ENCODE measurements around the gene TRIO.

TRIO gene

DNA sequence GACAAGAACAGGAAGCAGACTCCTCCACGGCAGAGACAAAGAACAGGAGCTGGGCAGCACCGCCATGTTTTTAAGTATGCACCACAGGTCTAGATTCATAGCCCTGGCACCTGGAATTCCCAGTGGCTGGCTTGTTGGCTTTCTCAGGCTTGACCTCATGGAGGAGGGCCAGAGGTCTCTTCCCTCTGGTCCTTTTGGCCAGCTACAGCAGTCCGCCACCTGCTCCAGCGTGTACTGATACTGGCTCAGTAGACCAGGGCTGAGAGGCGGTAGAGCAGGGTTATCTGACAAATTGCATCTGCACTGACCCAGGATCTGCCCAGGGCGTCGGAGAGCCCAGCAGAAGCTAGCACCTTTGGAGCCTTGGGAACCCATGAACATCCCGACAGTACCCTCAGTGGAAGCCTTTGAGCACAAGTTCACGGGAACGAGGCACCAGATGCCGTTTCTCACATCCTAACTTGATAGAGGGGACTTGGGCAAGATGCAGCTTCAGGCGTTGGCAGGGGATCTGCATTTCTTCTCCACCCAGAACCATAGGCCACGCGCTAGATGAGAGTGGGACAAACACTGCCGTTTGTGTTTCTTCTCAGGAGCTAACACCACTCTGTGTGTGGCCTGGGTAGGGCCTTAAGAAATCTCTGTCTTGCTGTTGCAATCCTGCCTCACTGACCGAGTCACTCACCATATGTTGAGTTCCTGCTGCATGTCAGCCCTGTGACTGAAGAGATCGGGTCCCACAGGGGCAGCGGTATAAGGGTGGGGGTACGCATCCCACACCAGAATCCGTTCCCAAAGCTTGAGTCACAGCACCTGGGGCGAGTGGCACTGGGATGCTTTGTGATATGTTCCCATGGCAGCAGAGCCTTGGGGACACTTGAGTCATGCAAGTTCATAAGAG, 348.1 kb downstream of the TRIO start:
- DNase-seq: peak; percentile 89 to 91

DNA sequence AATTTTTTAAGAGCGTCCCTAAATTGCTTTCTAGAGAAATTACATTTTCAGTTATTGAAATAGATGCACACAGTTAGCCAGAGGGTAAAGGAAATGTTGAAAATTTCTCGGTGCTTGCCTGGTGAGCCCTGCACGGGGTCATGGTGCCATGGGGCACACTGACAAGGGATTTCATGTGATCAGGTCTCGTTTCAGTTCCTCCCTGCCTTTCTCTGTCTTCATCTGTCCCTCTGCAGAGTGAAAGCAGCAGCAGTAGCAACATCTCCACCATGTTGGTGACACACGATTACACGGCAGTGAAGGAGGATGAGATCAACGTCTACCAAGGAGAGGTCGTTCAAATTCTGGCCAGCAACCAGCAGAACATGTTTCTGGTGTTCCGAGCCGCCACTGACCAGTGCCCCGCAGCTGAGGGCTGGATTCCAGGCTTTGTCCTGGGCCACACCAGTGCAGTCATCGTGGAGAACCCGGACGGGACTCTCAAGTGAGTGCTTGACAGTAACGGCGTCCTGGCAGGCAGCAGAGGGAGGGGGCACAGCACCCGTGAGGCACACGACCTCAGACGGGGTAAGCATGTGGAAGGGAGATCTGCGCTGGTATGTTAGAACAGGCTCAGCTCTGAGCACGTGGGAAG, 349.3 kb downstream of the TRIO start:
- DNase-seq: peak; percentile 70 to 77

DNA sequence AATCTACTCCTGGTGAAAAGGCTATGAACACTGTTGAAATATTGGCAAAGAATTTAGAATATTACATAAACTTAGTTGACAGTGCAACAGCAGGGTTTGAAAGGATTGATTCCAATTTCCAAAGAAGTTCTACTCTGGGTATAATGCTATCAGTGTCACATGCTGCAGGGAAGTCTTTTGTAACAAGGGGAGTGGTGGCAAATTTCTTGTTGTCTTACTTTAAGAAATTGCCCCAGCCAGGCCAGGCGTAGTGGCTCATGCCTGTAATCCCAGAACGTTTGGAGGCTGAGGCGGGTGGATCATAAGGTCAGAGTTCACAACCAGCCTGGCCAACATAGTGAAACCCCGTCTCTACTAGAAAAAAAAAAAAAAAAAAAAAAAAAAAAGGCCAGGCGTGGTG, 352.2 kb downstream of the TRIO start:
- peak; percentile 80 to 88 for DNase-seq

DNA sequence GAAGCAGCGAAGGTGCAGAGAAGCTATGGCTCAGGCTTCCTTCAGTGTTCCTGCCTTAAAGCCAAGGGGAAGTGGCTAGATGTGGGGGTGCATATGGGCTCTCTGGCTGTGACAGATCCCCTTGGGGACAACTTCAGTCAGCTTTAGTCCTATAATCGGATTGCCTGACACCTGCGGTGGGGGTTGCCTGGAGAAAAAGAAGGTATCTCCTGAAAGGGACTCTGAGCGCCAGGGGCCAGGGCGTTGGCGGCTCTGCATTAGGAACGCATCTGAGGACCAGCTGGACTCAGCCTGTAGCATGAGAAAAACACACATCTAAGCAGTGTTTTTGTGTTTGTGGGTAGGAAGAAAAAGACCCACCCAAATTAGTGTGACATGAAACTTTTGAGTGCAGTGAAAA, 354.2 kb downstream of the TRIO start:
- DNase-seq: no peak

DNA sequence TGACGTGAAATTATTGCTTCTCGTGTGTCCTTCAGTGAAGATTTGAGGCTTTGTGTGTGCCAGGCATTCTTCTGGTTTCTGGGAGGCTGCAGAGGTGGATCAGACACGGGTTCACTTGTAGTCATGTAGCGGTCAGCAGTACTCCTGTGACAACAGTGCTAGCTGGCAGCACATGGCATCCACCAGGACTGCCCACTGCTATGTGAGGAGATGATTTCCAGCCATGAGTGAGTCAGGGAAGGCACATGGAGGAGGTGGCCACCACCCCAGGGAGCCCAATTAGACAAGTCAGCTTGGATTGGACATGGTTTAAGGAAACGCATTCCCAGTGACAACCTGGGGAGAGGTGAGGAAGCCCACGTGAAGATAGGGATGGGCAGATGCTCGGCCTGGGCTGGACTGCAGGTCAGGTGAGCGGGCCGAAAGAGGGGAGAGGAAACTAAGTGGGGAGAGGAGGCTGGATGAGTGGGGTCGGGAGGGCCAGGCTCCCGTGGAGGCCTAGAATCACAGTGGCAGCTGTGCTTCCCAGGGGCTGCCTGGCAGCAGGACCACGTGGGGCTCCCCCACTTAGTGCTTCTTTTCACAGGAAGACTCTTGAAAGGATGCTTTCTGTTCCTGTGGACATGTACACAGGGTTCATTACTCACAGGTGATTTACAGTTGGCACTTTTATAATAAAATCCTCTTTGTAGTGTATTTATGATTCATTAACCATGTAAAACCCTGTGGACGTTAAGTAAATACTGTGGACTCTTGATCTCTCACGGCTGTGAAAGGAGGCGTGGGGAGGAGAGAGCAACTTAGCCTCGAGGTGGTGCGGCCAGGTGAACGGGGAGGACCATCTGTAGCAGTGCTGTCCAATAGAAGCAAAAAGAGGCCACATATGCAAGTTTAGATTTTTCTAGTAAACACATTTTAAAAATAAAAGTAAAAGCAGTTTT, 358.5 kb downstream of the TRIO start:
- no peak for DNase-seq

DNA sequence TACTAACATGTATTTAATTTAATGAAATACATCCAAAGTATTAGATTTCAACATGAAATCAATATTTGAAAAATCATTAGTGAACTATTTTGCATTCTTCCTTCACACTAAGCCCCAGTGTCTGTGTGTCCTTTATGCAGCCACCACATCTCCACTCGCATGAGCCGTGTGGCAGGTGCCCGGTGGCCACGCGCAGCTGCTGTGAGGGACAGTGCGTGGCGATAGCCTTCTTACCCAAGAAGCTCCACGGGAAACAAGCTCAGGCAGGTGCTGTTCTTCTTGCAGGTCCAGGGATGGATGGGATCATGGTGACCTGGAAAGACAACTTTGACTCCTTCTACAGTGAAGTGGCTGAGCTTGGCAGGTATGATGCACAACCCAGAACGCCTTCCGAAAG, 359.1 kb downstream of the TRIO start:
- no peak for DNase-seq

DNA sequence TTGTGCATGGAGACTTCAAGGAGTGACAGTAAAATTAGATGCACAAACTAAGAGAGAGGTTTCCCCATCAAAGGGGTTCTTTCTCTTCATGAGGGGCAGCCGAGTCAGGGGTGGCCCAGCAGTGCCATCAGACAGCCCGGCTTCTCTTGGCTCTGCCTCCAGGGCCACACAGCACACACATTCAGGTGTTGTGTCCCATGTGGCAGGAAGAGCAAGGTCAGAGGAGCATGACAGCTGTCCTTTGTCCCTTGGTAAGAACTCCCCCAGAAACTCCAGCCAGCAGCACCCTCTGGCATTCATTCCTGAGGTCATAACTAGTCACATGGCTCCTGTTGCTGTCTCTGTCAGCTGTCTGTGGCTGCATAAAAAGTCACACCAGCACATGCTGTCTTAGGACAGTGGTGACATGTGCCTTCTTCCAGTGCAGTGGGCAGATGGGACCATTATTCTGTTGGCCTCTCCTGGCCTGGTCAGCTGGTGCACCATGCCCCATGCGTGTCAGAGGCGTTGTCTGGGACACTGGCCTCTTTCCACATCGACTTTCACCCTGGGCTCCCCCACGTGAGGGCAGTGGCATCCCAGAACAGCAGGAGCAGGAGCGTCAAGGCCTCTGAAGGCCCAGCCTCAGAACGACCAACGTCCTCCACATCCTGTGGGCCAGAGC, 360.0 kb downstream of the TRIO start:
- DNase-seq: peak; percentile 52 to 75

DNA sequence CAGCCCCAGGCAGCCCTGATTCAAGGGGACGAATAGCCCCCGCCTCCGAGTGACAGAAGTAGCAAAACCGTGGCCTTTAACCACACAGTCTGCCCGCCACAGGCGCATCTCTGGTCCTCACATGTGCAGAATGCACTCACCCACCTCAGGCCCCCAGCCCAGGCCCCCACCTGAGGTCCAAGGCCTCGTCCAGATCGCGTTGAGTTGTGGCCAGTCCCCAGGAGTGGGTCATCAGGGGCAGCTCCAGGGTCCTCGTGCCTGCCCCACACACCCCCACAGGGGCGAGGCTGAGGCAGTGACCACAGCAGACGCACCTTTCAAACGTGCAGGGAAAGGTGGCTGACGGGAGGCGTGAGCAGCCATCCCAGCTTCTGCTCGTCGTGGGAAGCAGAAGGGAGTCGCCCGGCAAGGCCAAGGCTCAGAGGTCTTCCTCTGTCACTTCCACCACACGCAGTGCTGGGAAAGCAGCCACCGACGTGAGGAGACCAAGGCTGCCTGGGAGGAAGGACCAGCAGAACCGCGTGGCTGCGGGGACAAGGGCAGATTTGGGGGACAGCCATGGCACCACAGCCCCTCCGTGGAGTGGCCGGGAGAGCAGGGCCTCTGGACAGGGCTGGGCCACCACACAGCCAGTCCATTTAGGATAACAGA, 360.7 kb downstream of the TRIO start:
- DNase-seq: no peak

DNA sequence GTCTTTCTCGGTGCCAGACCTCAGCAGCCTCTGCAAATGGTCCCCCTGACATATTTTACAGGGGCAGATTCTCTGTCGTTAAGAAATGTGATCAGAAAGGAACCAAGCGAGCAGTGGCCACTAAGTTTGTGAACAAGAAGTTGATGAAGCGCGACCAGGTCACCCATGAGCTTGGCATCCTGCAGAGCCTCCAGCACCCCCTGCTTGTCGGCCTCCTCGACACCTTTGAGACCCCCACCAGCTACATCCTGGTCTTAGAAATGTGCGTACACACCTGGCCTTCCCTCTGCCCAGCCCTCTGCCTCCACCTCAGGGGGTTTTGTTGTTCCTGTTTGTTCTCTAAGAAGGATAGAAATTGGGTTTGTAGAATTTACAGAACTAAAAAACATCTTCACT, 361.2 kb downstream of the TRIO start:
- DNase-seq: no peak

DNA sequence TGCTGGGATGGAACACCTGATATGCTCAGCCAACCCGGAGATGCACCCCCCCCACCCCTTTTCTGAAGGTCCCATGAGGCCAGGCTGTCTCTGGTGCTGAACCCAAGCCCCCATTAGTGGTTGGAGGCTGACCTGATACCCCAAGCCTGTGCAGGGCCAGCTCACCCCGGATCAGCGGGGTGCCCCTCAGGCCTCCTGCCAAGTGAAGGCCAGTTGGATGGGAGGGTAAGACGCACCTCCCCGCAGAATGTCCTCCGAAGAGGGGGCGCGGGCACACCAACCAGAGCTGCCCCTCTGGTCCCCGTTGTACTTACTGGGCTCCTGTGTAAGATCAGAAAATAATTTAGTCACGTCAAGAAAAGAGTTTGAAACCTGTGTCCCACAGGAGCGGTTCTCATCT, 361.7 kb downstream of the TRIO start:
- no peak for DNase-seq

DNA sequence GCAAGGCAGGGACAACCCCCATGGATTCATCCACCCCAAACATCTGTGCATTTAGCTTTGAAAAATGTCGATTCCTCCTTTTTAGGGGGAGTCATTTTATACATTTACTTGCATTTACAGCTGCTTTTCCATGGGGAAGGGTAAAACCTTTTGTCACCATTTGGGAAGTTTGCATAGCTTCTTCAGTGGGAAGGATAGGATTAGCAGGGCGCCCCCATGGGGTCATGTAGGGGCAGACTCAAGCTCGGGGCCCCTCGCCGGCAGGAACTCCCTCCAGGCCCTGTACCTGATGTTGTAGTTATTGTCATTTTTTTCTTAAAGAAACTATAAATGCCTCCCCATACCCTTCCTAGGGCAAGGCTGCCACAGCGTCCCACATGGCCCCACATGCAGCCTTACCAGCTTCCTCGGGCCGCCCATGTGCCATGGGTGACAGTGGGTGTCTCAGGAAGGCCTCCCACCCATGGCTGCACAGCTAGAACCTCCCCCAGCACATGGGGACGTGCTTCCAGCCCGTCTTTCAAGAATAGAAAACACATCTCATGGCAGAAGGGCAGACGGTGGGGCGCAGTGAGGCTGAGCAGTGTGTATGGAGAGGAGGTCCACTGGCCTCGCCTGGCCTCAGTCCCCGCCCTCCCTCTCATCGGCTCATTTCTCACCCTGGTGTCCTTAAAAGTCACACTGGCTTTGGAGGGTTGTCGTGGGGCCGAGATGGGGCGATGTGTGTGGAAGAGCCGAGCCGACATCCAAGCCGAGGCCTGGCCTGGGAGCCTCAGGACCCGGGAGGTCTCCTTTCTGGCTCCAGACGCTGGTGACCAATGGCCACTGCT, 362.4 kb downstream of the TRIO start:
- DNase-seq: no peak

DNA sequence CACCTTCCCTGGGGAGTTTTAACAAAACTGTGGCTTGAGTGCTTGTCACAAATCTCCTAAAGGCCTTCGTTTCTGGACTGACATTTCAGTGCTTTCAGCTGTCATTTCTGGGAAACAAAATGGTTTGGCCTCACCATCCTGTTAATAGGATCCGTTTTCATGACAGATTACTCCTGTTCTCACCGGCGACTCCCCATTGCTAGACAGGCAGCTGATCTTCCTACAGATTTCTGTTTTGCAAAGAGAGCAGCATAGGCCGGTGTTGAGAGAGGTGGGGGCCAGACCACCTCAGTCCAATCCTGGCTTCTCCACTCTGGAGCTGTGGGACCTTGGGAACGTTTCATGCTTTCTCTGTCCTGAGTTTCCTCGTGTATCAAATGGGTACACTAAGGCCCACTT, 363.0 kb downstream of the TRIO start:
- DNase-seq: no peak

DNA sequence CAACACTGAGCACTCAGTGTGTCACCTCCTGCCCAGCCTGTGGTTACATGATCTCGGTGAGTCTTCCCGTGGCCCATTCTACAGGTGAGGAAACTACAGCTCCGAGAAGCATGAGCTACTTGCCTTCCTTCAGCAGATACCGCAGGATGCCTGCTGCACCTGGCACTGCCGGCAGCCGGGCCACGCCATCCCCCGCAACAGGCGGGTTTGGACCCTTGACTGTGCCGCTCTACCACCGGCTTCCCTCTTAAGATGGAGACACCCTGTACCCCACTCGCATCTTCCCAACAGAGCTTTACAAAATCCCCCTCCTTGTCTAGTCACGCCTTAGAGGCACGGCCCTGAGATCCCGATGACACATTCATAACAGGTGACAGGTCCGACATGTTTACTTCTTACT, 363.5 kb downstream of the TRIO start:
- no peak for DNase-seq

DNA sequence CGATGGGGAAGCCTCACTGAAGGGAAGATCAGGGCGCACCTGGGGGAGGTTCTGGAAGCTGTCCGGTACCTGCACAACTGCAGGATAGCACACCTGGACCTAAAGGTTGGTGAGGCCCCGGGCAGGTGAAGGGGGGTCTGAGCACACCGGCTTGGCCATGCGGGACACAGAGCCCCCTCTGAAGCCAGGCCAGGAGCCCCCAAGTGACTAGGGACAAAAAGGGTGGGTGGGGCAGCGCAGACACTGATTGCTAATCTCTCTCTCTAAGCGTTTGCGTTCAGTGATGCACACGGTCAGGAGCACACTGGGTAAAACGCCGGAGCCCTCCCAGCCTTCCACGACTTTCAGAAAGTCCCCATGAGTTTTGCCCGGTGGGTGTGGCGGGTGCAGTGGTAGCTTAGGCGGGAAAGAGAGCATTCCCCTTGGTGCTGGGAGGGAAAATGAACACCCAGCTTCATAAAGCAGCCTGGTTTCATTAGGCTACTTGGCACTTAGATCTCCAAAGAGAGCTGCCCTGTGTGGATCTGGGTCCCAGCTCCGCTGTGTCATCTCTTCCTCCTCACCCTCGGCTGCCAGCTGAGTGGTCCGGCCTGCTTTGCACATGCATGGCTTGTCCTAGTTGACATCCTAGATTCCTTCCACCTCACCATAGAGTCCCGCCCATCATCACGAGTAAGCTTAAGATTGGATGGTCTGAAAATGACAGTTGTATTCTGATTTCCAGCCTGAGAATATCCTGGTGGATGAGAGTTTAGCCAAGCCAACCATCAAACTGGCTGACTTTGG, 364.2 kb downstream of the TRIO start:
- no peak for DNase-seq

DNA sequence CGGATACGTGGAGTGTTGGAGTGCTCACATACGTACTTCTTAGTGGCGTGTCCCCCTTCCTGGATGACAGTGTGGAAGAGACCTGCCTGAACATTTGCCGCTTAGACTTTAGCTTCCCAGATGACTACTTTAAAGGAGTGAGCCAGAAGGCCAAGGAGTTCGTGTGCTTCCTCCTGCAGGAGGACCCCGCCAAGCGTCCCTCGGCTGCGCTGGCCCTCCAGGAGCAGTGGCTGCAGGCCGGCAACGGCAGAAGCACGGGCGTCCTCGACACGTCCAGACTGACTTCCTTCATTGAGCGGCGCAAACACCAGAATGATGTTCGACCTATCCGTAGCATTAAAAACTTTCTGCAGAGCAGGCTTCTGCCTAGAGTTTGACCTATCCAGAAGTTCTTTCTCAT, 364.9 kb downstream of the TRIO start:
- DNase-seq: no peak

DNA sequence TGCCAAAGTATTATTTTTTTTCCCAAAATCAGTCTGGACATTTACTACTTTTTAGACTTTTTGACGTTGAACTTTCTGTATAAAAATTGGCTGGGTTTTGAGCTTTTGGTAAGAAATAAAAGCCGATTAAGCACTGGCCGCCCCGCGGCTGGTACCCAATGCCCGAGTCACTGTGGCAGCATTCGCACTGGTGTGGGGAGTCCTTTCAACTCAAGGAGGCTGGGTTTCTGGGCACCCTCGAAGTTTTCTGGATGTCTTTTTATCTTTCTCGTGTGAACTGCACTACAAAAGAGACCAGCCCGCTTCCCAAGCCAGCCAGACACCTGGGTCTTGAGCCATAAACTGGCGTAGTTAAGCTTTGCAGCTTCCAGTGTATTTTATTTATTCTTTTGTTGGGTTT, 366.4 kb downstream of the TRIO start:
- DNase-seq: no peak

DNA sequence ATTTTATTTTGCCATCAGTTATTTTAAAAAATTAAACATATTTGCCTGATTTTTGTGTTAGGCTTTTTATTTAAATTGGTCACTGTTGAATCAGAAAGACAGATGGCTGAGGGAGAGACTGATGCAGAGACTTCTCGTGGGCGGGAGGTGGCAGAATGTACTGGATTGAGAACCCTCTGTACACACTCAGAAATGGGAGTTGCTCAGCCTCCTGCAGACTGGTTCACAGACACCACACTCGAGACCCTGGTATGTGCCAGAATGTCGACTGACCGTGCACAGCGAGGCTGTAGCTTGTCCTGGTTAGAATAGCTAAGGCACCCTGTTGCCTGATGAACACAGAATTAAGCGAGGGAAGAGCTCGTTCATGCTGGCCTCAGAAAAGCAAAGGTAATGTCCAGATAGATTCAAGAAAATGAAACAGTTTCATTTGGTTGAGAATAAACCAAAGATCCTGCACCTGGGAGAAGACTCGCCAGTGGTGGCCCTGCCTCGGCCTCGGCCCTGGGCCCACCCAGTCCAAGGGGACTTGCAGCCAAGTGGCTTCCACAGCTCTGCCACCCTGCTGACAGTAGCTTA, 367.1 kb downstream of the TRIO start:
- DNase-seq: no peak

DNA sequence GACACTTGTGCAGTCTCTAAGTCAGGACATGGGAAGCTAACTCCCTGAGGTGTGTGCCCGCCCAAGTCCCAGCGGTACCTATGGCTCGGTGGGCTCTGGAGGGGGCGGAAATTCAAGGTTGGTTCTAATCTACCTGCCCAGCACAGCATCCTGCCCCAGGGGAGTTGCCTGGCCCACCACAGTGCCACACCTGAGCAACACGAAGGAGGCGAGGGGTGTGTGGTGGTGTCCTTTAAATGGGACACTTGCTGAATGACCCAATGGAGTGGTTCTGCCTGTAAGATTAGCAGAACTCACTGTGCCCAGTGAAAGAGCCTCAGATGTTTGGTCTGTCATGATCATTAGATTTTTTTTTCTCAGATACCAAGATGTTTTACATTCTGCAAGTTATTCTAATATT, 367.7 kb downstream of the TRIO start:
- DNase-seq: no peak

DNA sequence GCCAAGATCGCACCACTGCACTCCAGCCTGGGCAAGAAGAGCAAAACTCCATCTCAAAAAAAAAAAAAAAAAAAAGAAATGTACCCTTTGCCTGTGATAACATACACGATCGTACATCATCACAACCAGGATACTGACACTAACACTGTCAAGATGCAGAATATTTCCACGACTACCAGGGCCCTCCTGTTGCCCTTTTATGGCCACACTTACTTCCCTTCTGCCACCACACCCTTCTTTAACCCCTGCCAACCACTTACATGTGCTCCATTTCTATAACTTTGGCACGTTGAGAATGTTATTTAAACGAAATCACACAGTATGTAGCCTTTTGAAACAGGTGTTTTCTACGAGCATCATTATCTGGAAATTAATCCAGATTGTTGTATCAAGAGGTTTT, 369.4 kb downstream of the TRIO start:
- DNase-seq: no peak

DNA sequence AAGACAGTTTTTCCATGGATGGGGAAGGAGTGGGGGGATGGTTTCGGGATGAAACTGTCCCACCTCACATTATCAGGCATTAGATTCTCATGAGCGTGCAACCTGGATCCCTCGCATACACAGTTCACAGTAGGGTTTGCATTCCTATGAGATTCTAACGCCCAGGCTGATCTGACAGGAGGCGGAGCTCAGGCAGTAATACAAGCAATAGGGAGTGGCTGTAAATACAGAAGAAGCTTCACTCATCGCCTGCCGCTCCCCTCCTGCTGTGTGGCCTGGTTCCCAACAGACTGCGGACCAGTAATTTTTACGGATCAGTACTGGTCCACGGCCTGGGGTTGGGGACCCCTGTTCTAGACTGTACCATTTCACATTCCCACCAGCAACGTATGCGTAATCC, 370.1 kb downstream of the TRIO start:
- no peak for DNase-seq
